ENCODE results near the gene PLLP. TPM values are rescaled to one million over a fixed set of nuclear protein-coding genes. Genes with fewer than 3 reads are reported as not detected.

Gene PLLP
- total RNA-seq, 1 experiment from 2014 or later: 1.6 TPM

GRCh38 chr16:57260294-57260929 lies 24.1 kb downstream of the PLLP start:
- DNase-seq: peak; percentile 82
- Histone ChIP-seq H3K36me3 (replicated peaks; ENCODE audit: control insufficient read depth, insufficient read depth, low read length) (no peaks in the 10 kb centered on the region), H3K27me3 (ENCODE audit: control insufficient read depth, insufficient read depth, low read length) (no peaks in the 10 kb centered on the region), H3K4me3 (ENCODE audit: insufficient read depth, low read depth, low read length) (no peak overlapping the region)

DNA sequence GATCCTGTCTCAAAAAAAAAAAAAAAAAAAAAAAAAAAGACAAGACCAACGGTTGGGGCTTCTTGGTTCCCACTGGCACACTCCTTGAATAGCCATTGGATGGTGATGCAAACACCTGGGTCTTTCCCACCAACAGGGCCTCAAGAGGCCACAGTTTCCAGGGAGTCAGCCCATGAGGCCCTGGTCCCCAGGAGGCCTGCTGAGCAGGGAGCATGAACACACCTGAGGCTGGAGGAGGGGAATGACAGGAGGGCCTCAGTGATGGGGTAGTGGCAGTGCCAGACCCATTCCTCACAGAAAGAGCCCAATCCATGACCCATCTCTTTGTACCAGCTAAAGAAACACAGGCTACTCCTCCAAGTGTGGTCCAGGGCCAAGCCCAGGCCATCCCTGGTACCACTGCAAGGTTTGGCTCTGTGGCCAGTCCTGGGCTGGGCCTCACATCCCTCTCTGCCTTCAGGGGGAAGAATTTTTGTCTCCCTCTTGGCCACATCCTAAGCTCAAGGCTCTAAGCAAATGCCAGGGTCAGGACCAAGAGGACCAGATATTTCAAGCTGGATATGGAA lies 25.5 kb downstream of the PLLP start:
- H3K27me3 ChIP-seq (ENCODE audit: control insufficient read depth, insufficient read depth, low read length): no peaks in the 10 kb centered on the region
- no peaks in the 10 kb centered on the region for H3K36me3 ChIP-seq (replicated peaks; ENCODE audit: control insufficient read depth, insufficient read depth, low read length)
- DNase-seq: peak; percentile 24
- no peak overlapping the region for H3K4me3 ChIP-seq (ENCODE audit: insufficient read depth, low read depth, low read length)

DNA sequence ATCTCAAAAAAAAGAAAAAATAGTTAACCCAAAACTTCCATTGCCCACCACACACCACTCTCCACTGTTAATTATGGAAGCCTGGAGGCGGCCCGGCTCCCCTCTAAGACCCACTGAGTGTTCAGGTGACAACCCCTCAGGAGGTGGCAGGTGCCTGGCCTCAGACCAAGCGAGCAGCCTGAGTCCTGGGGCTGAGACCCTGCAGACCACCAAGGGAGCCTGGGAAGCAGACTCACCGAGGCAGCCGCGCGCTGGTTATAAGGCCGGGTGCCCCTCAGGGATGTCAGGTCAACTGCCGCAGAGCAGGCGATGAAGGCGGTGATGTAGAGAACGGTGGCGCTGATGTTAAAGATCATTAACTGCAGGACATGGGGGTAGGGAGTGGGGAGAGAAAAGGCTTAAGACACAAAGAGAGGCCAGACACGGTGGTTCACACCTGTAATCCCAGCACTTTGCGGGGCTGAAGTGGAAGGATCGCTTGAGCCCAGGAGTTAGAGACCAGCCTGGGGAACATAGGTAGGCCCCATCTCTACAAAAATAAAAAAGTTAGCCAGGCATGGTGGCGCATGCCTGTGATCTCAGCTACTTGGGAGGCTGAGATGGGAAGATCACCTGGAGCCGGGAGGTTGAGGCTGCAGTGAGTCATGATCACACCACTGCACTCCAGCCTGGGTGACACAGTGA lies 26.1 kb downstream of the PLLP start:
- H3K27me3 ChIP-seq (ENCODE audit: control insufficient read depth, insufficient read depth, low read length): no peaks in the 10 kb centered on the region
- no peaks in the 10 kb centered on the region for H3K36me3 ChIP-seq (replicated peaks; ENCODE audit: control insufficient read depth, insufficient read depth, low read length)
- no peak overlapping the region for H3K4me3 ChIP-seq (ENCODE audit: insufficient read depth, low read depth, low read length)
- DNase-seq: no peak

DNA sequence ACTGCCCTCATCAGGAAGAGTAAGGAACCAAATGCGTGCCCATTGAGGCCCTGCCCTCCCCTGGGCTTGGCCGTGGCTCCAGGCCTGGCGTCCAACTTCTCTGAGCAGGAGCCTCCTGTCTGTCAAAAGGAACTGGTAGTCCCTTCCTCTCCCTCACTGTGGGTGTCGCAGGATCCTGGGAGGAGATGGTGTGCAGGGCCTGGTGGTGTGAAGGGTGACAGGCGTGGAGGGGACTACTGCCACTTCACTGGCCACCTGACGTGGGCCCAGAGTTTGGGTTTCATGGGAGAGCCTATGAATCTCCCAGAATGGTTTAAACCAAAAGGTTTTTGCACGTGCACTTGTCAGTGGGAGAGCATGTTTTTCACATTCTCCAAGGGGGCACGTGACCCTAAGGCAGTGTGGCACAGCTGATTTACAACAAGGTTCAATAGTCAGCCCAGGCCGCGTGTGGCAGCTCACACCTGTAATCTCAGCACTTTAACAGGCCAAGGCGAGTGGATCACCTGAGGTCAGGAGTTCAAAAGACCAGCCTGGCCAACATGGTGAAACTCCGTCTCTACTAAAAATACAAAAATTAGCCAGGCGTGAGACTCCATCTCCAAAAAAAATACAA lies 26.9 kb downstream of the PLLP start:
- Histone ChIP-seq H3K27me3 (ENCODE audit: control insufficient read depth, insufficient read depth, low read length) (no peaks in the 10 kb centered on the region), H3K36me3 (replicated peaks; ENCODE audit: control insufficient read depth, insufficient read depth, low read length) (peaks cover under 1% of the 10 kb centered on the region), H3K4me3 (ENCODE audit: insufficient read depth, low read depth, low read length) (no peak overlapping the region)
- peak; percentile 26 for DNase-seq

- H3K36me3 ChIP-seq (replicated peaks; ENCODE audit: control insufficient read depth, insufficient read depth, low read length): peaks cover 6% of the 10 kb centered on the region
- H3K27me3 ChIP-seq (ENCODE audit: control insufficient read depth, insufficient read depth, low read length): no peaks in the 10 kb centered on the region
- peak; percentile 21 for DNase-seq
- H3K4me3 ChIP-seq (ENCODE audit: insufficient read depth, low read depth, low read length): no peak overlapping the region
These were observed 27.7 kb downstream of the PLLP start for GRCh38 chr16:57256601-57257395.

DNA sequence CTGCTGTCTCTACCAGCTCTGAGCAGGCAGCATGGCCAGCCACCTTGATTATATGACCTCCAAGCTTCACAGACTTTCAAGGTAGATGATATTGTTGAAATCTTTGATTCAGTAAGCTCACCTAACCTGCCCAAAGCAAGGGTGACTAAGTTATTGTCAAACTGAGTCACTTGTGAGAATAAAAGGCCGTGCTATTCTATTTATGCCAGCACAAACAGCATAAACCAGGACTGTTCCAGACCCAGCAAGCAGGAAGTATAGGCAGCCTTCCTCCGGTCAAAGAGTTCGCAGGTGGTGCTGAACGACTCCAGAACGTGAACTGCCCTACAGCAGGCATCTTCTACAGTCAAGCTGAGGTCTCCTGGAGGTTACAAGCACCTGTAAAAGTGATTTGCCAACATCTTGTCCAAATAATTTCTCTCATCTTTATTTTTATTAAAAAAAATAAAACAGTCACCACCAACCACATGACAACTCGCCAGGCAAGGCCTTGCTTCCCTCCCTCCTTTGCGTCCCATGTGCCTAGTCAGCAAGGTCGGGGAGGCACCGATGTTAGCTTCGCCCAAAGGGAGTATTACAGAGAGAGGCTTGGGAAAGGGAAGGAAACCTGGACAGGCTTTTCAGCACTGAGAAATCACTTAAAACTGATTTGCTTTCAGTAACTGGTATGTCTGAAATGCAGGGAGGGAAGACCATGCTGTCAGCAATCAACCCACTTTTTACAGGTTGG lies 28.6 kb downstream of the PLLP start:
- H3K27me3 ChIP-seq (ENCODE audit: control insufficient read depth, insufficient read depth, low read length): no peaks in the 10 kb centered on the region
- DNase-seq: no peak
- no peak overlapping the region for H3K4me3 ChIP-seq (ENCODE audit: insufficient read depth, low read depth, low read length)
- peaks cover 6% of the 10 kb centered on the region for H3K36me3 ChIP-seq (replicated peaks; ENCODE audit: control insufficient read depth, insufficient read depth, low read length)

- no peaks in the 10 kb centered on the region for H3K27me3 ChIP-seq (ENCODE audit: control insufficient read depth, insufficient read depth, low read length)
- DNase-seq: no peak
- peaks cover 8% of the 10 kb centered on the region for H3K36me3 ChIP-seq (replicated peaks; ENCODE audit: control insufficient read depth, insufficient read depth, low read length)
- H3K4me3 ChIP-seq (ENCODE audit: insufficient read depth, low read depth, low read length): no peak overlapping the region
These were observed 31.0 kb downstream of the PLLP start for GRCh38 chr16:57253466-57253865.

DNA sequence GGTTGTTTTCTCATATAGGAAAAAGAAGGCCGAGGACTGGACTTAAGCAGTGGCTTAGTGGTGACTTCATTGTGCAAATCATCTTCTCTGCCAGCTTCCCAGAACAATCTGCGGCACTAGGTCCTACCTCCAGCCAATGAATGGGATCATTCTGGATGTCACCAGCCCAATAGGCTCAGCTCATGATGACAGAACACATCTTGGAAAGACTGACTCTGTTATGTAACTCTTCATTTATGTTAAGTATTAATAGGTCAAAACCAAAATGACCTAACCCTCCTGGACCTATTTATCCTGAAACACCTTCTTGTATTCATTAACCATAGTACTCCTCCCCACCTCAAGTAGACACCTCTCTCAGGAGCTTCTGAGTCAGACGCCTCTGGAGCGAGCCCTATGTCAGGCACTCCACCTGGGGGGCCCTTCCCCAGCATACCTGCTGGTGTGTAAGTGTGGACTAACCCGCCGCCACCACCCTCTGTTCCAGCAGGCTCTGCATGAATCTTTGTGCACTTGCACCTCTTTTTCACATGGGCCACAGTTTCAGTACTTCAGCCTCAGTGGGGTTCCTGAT lies 32.2 kb downstream of the PLLP start:
- H3K4me3 ChIP-seq (ENCODE audit: insufficient read depth, low read depth, low read length): no peak overlapping the region
- no peak for DNase-seq
- no peaks in the 10 kb centered on the region for H3K27me3 ChIP-seq (ENCODE audit: control insufficient read depth, insufficient read depth, low read length)
- H3K36me3 ChIP-seq (replicated peaks; ENCODE audit: control insufficient read depth, insufficient read depth, low read length): peaks cover 8% of the 10 kb centered on the region

DNA sequence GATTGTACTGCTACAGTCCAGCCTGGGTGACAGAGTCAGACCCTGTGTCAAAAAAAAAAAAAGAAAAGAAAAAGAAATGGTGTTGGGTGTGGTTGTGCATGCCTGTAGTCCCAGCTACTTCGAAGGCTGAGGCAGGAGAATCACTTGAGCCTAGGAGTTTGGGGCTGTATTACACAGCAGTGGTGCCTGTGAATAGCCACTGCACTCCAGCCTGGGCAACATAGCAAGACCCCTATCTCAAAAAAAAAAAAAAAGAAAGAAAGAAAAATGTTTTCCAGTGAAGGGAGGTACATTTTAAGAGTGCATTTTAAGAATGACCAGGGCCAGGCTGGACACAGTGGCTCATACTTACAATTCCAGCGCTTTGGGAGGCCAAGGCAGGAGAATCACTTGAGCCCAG lies 33.1 kb downstream of the PLLP start:
- Histone ChIP-seq H3K27me3 (ENCODE audit: control insufficient read depth, insufficient read depth, low read length) (no peaks in the 10 kb centered on the region), H3K4me3 (ENCODE audit: insufficient read depth, low read depth, low read length) (no peak overlapping the region), H3K36me3 (replicated peaks; ENCODE audit: control insufficient read depth, insufficient read depth, low read length) (peaks cover 8% of the 10 kb centered on the region)
- DNase-seq: no peak

- peak overlapping the region; percentile 75 for H3K4me3 ChIP-seq (ENCODE audit: insufficient read depth, low read depth, low read length)
- no peaks in the 10 kb centered on the region for H3K27me3 ChIP-seq (ENCODE audit: control insufficient read depth, insufficient read depth, low read length)
- H3K36me3 ChIP-seq (replicated peaks; ENCODE audit: control insufficient read depth, insufficient read depth, low read length): 0 out of 2 replicates have a peak, but pooled peaks cover 1% of the 10 kb centered on the region
- DNase-seq: peak; percentile 77
These were observed 38.9 kb downstream of the PLLP start for GRCh38 chr16:57245472-57246113.

GRCh38 chr16:57244767-57245471 lies 39.6 kb downstream of the PLLP start, which contains the start of gene ARL2BP:
Gene ARL2BP (plus strand): TSS chr16:57245259. CDS start chr16:57245368, 109 bp downstream.
- DNase-seq: peak; percentile 100
- no peaks in the 10 kb centered on the region for H3K27me3 ChIP-seq (ENCODE audit: control insufficient read depth, insufficient read depth, low read length)
- 0 out of 2 replicates have a peak, but pooled peaks cover 1% of the 10 kb centered on the region for H3K36me3 ChIP-seq (replicated peaks; ENCODE audit: control insufficient read depth, insufficient read depth, low read length)
- H3K4me3 ChIP-seq (ENCODE audit: insufficient read depth, low read depth, low read length): peak within 1 kb of the TSS; percentile 75

- Histone ChIP-seq H3K36me3 (replicated peaks; ENCODE audit: control insufficient read depth, insufficient read depth, low read length) (0 out of 2 replicates have a peak, but pooled peaks cover 1% of the 10 kb centered on the region), H3K4me3 (ENCODE audit: insufficient read depth, low read depth, low read length) (peak overlapping the region; percentile 42), H3K27me3 (ENCODE audit: control insufficient read depth, insufficient read depth, low read length) (no peaks in the 10 kb centered on the region)
- DNase-seq: no peak
These were observed 40.1 kb downstream of the PLLP start for GRCh38 chr16:57244463-57244766.

DNA sequence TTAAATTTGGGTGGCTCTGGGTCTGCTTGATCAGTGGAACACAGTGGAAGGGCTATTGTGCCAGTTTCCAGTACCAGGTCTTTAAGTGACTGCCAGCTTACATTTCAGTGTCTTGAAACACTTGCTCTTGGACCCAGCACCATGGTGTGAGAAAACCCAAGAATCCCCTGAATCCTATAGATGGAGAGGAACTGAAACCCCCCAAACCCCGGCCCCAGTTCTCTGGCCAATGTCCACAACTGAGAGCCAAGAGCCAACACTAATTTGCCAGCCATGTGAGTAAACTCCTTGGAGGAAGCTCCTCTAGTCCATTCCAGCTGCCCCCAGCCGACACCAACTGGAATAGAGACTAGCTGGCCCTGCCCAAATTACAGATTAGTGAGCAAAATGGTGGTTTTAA lies 41.8 kb downstream of the PLLP start:
- H3K27me3 ChIP-seq (ENCODE audit: control insufficient read depth, insufficient read depth, low read length): no peaks in the 10 kb centered on the region
- DNase-seq: no peak
- H3K4me3 ChIP-seq (ENCODE audit: insufficient read depth, low read depth, low read length): no peak overlapping the region
- H3K36me3 ChIP-seq (replicated peaks; ENCODE audit: control insufficient read depth, insufficient read depth, low read length): peaks cover 3% of the 10 kb centered on the region
